Epidermal melanocyte (primary cell): ENCODE results near the gene TSEN54.

Experiments
- DNase-seq: peaks from one replicate; pipeline ENCODE4 v3.0.0; 2011; ENCODE audit warnings: low spot score; ENCODE audit not compliant: insufficient read length

TSEN54 gene

DNA sequence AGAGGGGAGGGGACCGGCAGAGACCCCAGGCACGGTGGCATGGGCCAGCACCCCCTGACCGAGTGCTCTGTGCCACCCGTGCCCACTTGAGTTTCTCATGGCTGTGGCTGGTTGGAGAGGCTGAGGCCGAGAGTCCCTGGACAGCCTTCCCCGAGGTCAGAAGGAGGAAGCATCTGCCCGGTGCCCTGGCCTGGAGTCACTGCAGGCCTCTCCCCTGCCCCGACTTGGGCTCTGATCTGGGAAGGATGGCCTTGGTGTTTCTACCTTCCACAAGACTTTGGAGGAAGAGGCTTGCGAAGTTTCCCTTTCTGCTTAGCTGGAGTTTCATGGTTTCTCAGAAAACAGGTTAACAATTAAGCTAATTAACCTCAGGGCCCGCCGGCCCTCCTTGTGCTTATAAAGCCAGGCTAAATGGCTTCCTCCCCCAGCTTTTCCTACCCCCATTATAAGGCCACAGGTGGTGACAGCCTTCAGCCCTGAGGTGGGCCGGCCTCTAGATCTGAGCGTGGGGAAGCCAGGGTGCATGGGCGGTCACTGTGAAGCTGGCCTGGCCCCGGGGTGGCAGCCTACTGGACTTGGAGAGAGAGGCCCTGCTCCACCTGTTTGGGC lies 26.5 kb downstream of the TSEN54 start:
- no peak for DNase-seq

DNA sequence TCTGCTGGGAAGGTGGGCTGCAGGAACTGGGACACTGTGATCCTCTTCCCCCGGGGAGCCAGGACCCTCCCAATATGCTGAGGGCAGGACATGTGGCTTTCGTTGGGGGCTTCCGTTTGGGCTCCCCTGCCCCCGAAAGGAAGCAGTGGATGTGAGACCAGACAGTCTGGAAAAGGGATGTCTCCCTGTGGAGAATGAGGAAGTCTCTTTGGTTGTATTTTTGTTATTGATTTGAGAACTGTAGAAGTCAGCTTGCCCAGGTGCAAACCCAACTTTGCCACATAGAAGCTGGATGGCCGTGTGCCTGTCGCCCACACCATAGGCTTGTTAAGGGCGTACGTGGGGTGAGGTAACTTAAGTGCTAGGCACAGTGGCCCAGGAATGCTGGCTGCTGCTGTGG lies 27.9 kb downstream of the TSEN54 start:
- DNase-seq = no peak

DNA sequence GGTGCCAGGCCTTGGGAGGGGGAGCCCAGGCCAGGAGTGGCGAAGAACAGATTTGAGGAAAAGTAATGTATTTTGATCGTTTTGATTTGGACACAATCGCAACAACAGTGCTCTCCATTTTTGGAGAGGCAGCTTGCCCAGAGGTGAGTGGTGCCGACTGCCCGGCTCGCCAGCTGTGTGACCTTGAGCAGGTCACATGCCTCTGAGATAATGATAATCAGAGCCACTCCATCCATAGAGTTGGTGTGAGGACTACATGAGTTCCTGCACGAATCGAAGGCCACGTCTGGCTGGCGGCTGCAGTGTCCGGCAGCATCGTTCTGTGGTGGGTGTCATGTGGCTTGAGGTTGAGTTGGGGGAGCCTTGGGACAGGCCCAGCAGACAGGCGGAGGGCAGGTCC lies 29.9 kb downstream of the TSEN54 start:
- no peak for DNase-seq

DNA sequence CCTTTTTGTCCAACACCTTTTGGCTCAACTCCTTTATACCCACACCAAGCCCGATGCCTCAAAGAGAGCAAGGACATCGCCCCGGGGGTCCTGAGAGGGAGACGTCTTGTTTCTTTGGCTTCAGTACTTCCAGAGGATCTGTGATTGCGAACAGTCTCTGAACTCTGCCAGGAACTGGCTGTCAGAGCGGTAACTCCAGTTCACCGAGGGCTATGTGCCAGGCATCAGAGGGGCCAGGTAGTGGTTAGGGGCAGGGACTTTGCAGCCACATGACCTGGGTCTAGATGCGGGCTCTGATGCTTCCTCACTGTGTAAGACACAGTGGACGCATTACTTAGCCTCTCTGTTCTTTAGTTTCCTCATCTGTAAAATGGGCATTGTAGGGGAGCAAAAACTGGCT lies 30.8 kb downstream of the TSEN54 start:
- DNase-seq = no peak

DNA sequence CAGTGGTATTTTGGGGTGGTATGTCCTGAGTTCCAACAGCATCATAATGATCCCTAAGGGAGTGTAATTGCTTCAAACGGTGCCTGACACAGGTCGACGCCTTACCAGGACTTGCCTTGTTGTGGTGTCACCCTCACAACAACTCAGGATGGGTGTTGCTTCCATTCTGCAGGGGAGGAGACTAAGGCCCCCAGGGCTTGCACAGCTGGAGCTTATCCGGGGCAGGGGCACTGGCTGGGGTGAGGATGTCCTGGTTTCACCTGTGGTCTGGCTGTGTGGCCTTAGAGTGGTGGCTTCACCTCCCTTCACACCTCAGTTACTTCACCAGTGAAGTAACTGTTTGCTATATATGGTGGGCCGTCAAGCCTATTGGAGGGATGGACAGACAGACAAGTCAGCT lies 32.5 kb downstream of the TSEN54 start:
- DNase-seq = no peak

DNA sequence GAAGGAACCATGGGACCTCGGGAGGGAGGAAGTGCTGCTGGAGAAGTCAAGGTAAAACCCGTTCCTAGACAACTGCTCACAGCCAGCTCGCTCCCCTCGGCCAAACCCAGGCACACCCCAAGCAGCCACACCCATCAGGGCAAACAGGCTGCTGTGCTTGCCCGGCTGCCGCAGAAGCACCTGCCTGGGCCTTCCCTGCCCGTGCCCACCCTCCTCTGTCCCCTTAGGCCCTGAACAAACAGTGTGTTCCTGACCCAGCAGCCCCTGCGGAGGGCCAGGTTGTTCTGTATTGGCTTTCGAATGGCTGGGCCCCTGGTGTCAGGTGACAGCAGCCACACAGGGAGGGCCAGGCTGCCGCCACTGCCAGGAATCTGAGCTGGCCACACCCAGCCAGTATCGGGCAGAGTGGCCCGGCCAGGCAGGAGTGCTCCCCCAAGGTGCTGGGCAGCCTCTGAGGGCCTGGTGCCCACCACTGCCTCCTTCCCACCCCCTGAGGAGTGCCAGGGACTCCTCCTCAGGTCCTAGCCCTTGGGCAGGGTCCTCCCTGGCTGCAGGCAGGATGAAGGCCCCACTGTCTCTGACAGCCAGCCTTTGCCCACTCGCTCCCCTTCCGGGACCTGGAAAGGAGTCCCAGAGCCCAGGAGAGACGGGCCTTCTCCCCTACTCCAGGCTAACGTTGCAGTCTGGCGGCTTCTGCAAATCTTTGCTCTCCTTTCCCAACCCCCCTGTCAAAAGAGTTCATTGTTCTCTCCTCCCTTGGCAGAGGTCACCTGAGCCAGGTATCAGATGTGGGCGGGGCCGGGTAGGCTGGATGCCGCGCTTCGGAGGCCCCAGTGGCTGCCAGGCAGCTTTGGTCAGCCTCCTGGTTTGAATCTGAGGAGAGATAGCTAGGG lies 33.2 kb downstream of the TSEN54 start:
- no peak for DNase-seq

DNA sequence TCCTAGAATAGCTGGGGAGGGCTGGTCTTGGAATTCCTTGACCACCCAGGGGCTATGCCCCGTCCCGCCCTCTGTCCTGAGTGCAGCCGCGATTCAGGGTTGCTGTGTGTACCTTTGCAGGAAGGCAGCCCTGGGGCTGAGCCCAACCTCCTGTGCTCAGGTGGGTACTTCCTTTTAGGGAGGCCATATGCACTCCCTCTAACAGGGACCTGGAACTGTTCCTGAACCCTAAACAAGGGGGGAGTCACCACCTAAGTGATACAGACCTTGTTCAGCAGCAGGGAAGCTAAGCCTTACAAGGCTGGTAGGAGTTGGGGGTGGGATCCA lies 33.8 kb downstream of the TSEN54 start:
- no peak for DNase-seq

DNA sequence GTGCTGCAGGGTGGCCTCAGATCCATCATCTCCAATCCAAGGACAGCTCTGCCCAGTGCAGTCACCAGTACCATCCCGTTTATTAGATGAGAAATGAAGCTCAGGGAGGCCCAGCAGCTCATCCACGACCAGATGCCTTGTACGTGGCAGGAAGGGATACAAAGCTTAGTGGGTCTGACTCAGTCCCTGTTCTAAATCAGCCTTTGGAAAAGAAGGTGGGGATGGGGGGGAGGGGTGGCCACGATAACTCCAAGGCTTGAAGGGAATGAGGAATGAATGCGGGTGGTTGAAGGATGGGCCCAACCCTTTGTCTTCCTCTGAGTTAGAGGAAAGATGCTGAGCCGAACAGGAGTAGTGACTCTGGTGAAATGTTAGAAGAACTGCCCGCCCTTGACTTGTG lies 34.9 kb downstream of the TSEN54 start:
- DNase-seq = no peak

DNA sequence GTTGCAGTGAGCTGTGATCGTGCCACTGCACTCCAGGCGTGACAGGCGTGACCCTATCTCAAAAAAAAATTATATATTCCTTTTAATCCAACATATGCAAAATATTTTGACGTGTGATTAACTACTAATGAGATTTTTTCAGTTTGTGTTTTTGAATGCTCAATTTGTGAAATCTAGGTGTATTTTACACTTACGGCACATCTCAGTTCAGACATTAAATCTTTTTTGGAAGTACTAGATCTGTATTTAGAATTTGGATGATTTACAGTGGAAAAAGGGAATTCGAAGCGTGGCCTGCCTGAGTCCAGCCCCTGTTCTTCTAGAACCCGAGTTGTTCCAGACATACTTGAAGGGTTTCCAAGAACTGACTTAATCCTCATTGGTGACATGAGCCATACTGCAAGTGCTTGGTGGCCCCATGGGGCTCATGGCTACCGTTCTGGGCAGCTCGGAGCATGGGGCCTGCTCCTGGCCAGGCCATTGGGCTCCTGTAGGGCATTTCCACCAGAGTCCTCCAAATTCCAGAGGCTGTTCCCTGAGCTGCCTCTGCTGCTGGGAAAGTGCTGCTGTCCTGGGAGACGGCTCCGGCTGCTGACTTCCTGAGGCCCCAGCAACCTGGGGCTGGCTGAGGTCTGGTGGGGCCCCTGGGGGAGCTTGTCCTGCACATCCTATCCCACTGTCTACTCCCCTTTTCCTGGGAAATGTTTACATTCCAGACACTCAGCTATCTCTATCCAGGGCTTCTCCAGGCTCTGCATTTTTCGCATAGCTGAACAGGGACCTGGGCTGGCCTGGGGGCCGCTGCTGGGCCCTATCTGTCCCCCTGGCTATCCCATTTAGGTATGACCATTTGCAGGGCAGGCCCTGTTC lies 36.3 kb downstream of the TSEN54 start:
- no peak for DNase-seq

DNA sequence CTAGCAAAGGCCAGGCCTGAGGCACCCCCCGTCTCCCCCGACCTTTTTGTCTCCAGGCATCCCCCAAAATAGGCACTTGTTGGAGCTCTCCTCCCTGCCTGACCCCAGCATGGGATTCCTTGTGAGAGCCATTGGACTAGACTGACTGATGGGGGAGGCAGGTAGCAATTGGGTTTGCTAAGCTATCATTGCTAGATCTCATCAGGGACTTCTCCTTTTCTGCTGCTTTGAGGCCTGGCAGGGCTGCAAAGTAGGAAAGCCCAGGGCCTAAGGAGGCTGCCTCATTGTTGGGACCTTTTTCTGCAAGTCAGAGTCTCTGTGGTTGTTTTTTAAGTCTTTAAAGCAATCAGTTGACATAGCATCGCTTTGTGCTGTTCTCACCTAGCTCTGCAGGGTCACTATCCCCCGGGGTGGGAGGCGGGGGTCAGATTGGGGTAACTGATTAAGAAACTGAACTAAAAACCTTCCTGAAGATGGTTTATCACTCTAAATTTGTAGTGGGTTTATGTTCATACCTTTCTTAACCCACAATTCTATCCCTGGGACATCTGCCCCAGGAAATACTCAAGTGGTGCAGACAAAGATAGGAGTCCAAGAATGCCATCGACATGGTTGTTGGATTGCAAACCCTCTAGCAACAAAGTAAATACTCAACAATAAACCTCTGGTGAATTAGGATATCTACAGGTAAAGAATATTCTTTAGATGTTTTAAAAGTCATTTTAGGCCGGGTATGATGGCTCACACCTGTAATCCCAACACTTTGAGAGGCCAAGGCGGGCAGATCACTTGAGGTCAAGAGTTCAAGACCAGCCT lies 37.2 kb downstream of the TSEN54 start:
- DNase-seq = no peak

DNA sequence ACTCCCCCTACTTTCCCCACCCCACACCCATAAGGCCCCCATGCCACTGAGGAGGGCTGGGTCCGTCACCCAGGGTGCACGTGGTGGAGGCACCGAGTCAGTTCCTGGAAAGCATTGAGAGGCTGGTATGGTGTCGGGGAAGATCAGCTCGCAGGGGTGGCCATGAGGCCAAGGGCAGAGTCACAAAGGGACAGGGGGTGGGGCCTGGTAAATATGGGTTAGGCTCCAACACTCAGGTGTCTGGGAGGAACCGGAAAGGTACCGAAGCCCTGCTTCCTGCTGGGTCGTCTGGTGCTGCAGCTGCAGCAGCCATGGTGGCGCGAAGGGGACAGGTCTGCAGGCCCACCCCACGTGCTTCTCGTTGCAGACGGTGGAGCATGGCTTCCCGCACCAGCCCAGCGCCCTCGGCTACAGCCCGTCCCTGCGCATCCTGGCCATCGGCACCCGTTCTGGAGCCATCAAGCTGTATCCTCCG lies 39.4 kb downstream of the TSEN54 start:
- no peak for DNase-seq

DNA sequence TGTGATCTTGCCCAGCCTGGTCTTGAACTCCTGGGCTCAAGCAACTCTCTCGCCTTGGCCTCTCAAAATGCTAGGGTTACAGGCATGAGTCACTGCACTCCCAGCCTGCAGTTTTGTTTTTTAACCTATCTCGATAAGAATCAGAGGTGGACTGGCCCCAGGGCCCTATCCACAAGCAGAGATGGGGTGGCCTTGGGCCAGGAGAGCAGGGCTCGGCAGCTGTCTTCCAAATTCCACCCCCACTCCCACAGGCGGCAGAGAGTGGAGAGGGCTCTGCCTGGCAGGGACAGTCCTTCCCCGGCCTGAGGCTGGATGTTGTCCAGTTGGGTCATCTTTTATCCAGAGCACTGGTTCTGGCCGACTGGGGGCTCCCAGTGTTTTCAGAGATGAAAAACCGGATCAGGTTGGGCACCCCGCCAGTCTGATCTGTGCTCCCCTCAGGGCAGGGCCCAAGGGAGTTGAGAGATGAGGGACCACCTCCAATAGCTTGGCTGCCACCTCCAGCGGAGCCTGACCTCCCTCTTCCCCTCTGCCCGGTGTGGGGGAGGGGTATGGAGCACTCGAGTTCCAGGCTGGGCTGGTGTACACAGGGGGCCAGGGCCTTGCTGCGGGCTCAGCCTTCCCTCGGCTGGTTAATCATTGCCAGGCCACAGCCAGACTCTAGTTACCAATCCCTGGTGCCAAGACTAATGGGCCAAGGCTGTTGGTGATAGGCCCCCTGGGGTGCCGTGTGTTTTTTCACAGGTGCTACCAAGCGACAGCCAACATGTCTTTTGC lies 40.9 kb downstream of the TSEN54 start:
- no peak for DNase-seq

DNA sequence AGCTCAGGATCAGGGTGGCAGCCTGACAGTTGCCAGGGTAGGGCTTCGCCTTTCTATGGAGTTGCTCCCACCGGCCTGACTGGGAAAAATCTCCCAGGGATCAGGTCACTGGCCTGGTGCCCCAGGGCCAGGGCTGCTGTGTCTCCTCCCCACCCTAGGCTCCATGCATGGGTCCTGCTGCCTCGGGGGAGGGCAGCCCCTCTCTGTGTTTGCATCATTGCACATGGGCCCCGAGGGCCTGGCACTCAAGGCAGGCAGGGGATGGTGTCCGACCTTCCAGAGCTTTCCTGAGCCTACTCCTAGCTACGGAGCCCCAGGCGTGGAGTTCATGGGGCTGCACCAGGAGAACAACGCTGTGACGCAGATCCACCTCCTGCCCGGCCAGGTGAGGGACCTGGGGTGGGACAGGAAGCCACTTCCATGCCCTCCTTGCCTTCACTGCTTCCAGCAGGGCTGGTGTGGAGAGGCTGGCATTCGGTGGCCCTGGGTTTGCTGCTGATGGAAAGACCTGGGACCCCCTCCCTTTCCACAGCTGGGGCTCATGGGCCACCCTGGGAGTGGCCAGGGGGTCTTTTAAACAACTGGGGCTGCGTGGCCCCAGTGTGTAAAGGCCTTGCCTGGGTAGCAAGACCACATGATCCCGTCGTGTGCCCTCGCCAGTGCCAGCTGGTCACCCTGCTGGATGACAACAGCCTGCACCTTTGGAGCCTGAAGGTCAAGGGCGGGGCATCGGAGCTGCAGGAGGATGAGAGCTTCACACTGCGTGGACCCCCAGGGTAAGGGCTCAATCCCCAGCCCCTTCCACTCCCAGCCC lies 41.7 kb downstream of the TSEN54 start:
- no peak for DNase-seq

DNA sequence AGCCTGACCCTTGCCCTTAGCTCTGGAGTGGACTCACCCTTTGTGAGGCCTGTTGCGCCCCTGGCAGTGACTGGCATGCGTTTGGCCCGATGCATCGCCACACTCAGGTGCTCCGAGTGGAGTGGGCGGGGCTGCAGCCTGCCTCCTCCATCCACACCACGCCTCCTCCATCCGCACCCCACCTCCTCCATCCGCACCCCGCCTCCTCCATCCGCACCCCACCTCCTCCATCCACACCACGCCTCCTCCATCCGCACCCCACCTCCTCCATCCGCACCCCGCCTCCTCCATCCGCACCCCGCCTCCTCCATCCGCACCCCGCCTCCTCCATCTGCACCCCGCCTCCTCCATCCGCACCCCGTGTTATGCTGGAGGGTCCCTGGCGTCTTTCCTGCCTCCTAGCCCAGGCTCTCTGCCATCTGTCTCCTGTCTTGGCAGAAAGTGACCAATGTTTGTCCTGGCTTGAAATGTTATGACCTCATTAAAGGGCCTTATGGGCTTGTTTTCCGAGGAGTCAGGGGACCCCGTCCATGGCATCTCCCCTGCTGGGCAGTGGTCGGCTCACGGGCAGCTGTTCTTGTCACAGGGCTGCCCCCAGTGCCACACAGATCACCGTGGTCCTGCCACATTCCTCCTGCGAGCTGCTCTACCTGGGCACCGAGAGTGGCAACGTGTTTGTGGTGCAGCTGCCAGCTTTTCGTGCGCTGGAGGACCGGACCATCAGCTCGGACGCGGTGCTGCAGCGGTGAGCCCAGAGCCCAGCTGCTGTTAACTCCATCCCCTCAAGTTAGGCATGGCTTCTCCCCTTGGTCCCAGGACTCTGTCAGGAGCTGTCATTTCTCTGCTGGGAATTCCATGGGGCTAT lies 42.6 kb downstream of the TSEN54 start:
- DNase-seq = no peak

DNA sequence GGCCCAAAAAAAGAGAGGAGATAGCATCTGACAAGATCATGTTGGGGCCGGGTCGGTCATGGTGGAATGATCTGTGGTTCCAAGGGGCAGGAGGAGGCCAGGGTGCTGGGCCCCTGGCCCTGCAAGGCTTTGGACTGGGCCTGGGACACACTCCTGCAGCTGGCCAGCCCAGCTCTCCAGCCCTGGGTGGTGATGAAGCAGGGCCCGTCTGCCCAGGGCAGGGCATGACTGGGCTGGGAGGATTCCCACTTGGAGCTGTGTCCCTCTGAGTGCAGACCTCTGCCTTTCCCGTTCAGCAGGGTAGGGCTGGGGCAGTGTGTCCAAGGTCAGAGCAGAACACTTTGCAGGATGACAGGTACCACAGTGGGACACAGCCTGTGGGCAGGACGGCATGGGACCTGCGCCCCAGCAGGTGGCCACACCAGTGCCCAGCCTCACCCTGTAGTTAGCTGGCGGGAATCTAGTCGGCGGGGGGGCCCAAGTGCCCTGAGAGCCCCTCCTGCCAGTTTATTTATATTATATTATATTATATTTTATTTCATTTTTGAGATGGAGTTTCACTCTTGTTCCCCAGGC lies 43.7 kb downstream of the TSEN54 start:
- DNase-seq = no peak

DNA sequence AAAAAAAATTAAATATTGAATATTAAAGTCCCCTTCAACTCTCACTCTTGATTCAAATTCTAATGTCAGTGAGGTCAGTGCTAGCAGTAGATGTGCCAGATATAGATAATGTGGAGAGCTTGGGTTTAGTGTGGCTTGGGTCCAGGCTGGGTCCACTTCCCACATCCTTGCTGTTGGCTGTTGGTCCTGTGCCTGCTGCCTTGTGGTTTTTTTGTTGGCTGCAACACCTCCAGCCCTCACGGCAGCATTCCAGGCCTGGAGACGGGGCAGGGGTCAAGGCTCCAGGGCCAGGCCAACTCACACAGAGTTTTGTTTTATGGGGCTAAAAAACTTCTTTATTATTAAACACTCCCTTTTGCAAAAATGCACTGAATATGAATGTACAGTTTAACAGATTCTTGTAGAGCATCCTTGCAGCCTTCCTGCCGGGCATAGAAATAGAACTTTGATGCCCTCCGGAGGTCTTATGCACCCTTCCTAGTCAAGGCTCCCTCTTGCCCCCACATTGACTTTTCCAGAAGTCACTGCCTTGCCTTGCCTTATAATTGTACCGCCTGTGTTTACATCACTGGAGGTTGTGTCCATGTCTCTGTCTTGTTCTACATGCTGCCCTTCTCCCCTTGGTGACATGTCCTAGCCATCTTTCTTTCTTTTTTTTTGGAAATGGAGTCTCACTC lies 45.7 kb downstream of the TSEN54 start:
- no peak for DNase-seq

DNA sequence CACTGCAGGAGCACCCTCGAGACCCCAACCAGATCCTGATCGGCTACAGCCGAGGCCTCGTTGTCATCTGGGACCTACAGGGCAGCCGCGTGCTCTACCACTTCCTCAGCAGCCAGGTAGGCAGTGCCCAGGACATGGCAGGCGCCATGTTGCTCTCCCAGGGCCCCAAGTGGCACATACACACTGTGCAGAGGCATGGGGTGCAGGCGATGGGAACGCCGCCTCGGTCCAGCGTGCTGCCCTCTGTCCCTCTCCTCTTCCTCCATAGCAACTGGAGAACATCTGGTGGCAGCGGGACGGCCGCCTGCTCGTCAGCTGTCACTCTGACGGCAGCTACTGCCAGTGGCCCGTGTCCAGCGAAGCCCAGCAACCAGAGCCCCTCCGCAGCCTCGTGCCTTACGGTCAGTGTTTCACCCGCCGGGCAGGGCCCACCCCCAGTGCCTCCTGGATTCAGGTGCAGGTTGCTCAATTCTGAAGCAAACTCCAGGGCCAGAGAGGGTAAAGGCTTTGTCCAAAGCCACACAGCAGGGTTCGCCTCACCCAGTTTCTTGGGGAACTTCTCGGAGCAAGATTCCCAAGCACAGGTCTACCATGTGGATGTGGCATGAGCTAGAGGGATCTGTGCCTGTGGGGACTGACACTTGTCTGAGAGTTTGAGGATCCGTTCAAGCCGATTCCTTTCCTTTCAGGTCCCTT lies 46.9 kb downstream of the TSEN54 start:
- no peak for DNase-seq
